H1 (cell line): ENCODE measurements around the gene RASL11B. TPM values are rescaled to one million over a fixed set of nuclear protein-coding genes. Genes with fewer than 3 reads are reported as not detected.

Experiments
- CREB1 ChIP-seq: IDR thresholded peaks from 2 replicates; pipeline ENCODE4 v1.6.1; 2012; ENCODE audit warnings: inconsistent platforms
- CTBP2 ChIP-seq: IDR thresholded peaks from 2 replicates; pipeline ENCODE4 v1.7.0; 2011; ENCODE audit warnings: borderline replicate concordance, mild to moderate bottlenecking, moderate library complexity, mixed read lengths, low read length; ENCODE audit not compliant: insufficient read depth, insufficient read length
- EZH2 ChIP-seq: fragments of 200-600 bp; sonication (generic); IDR thresholded peaks from 2 replicates; pipeline ENCODE4 v1.7.1; 2012; ENCODE audit warnings: low read depth, mild to moderate bottlenecking, moderate library complexity, low read length, inconsistent platforms; ENCODE audit not compliant: severe bottlenecking
- RNF2 ChIP-seq: fragments of 200-900, 300-1000 bp; sonication (generic); IDR thresholded peaks from 2 replicates; pipeline ENCODE4 v1.7.1; 2016; ENCODE audit warnings: borderline replicate concordance, low read depth, mild to moderate bottlenecking, antibody characterized with exemption, low read length; ENCODE audit not compliant: poor library complexity, severe bottlenecking; ENCODE audit errors: missing control alignments
- SP1 ChIP-seq: IDR thresholded peaks from 2 replicates; pipeline ENCODE4 v1.6.1; 2011; ENCODE audit warnings: low read depth, low read length
- SP4 ChIP-seq: IDR thresholded peaks from 2 replicates; pipeline ENCODE4 v1.6.1; 2012; ENCODE audit warnings: low read length, inconsistent platforms
- TBP ChIP-seq: IDR thresholded peaks from 2 replicates; pipeline ENCODE4 v1.6.1; 2011; ENCODE audit warnings: low read depth, low read length, improper control_type of control experiment
- YY1 ChIP-seq: IDR thresholded peaks from 2 replicates; pipeline ENCODE4 v1.6.1; 2011; ENCODE audit warnings: low read depth, mild to moderate bottlenecking, low read length
- polyA plus RNA-seq, 7 experiments: library from polyadenylated mRNA; depleted of rRNA in 3 of 7; stranded (reverse) in 5 of 7; unstranded in 2 of 7; fragments of >200 nt in 5 of 7; fragments of 200-250 nt in 2 of 7; gene quantifications; 1 replicate in 5 of 7; 2 replicates in 1 of 7; 4 replicates in 1 of 7; pipeline versions ENCODE4 v1.2.1 to v1.2.3, GENCODE V29; 2011 to 2013; ENCODE audit warnings: missing spikeins in 2 of 7, mixed read lengths in 2 of 7
- total RNA-seq: library from RNA; stranded (reverse); fragmentation: NEBNext Ultra II Directional; extraction: Animal tissue kit (Norgen Biotek cat#: 25700); gene quantifications from 2 replicates; pipeline ENCODE4 v1.2.1, GENCODE V29; 2021
- TF ChIP-seq, protein P1 (sequence below), 3 experiments: IDR thresholded peaks; 1 replicate in 2 of 3; 2 replicates in 1 of 3; pipeline versions ENCODE4 v1.5.1 to v1.6.1; 2011; ENCODE audit warnings: low read length in 3 of 3, mild to moderate bottlenecking in 3 of 3, inconsistent platforms in 2 of 3, low read depth in 1 of 3, moderate library complexity in 1 of 3; ENCODE audit not compliant: insufficient read depth in 1 of 3; ENCODE audit errors: control extremely low read depth in 1 of 3

RASL11B gene
- total and polyA plus RNA-seq, 2 of the 8 experiments (the other 6 are each of a cell fraction or from before 2014, with no cell fraction given): 49.8 to 75.5 TPM

DNA sequence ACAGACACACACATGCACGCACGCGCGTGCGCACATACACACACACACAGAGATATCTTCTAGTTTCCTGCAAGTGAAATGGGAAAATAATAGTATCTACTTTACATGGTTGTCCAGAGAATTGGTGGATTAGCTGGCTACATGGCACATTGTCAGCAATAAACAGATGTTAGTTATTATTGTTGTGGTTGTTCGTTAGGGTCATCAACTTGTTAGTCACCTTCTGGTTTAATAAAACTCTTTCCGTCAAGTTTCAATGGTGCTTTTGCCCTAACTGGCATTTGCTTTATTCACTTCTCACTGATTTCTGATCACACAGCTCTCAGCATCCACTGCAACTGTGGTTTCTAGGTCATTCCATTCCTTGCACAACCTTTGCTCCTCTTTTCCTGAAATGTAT, 25.4 kb upstream of the RASL11B start (continued):
- TF ChIP-seq YY1: no peak
- no peak for TF ChIP-seq CTBP2
- no peak for TF ChIP-seq EZH2
- TF ChIP-seq TBP: no peak
- TF ChIP-seq, protein P1, sequence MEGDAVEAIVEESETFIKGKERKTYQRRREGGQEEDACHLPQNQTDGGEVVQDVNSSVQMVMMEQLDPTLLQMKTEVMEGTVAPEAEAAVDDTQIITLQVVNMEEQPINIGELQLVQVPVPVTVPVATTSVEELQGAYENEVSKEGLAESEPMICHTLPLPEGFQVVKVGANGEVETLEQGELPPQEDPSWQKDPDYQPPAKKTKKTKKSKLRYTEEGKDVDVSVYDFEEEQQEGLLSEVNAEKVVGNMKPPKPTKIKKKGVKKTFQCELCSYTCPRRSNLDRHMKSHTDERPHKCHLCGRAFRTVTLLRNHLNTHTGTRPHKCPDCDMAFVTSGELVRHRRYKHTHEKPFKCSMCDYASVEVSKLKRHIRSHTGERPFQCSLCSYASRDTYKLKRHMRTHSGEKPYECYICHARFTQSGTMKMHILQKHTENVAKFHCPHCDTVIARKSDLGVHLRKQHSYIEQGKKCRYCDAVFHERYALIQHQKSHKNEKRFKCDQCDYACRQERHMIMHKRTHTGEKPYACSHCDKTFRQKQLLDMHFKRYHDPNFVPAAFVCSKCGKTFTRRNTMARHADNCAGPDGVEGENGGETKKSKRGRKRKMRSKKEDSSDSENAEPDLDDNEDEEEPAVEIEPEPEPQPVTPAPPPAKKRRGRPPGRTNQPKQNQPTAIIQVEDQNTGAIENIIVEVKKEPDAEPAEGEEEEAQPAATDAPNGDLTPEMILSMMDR (IDR thresholded peaks at IDR 0.05; ENCODE audit: control extremely low read depth in 1 of 3, insufficient read depth in 1 of 3, low read depth in 1 of 3, low read length in 3 of 3): no peak
- TF ChIP-seq SP1: no peak
- TF ChIP-seq SP4: no peak
- TF ChIP-seq RNF2: no peak
- TF ChIP-seq CREB1: no peak
